Tibial artery (tissue), 4 donors: Measurements from ENCODE around the gene GAB2.

Experiments used
- DNase-seq, 2 donors: peaks; one replicate each; pipeline ENCODE4 v3.0.0-alpha.2; 2019
- H3K27ac ChIP-seq, 2 donors: fragments of 200-600 bp; sonication (generic) in 1 of 2; 1 replicate in 1 of 2; 2 replicates in 1 of 2; pipeline ENCODE4 v1.5.1; 2018 to 2019; ENCODE audit warnings: mild to moderate bottlenecking in 1 of 2
- H3K27me3 ChIP-seq, 2 donors: fragments of 200-600 bp; sonication (generic) in 1 of 2; one replicate each; pipeline versions ENCODE4 v1.5.1 to v1.6.0; 2016 to 2019
- H3K36me3 ChIP-seq, 3 donors: fragments of 200-600 bp; sonication (generic) in 2 of 3; one replicate each; pipeline ENCODE4 v1.5.1; 2016 to 2019; ENCODE audit warnings: mild to moderate bottlenecking in 2 of 3
- H3K4me1 ChIP-seq, 4 donors: fragments of 200-600 bp; sonication (generic) in 2 of 4; 1 replicate in 3 of 4; 2 replicates in 1 of 4; pipeline ENCODE4 v1.5.1; 2016 to 2019
- H3K4me3 ChIP-seq, 2 donors: fragments of 200-600 bp; sonication (generic) in 1 of 2; 1 replicate in 1 of 2; 2 replicates in 1 of 2; pipeline ENCODE4 v1.5.1; 2018 to 2019; ENCODE audit warnings: mild to moderate bottlenecking in 2 of 2
- H3K9me3 ChIP-seq, 3 donors: fragments of 200-600 bp; sonication (generic) in 1 of 3; one replicate each; pipeline ENCODE4 v1.5.1; 2016 to 2019
- intact Hi-C: fragments of 100-400 bp; cut with DNase I; formaldehyde crosslinking; loops from one replicate; pipeline ENCODE4 v1.15.0; 2023; ENCODE audit warnings: low total_unique reads
- TF ChIP-seq, protein P1 (sequence below), 2 experiments: fragments of 200-600 bp in 1 of 2; fragments of 450-650 bp in 1 of 2; IDR thresholded peaks; one replicate each; pipeline ENCODE4 v1.5.1; 2017 to 2019; ENCODE audit warnings: antibody characterized with exemption in 2 of 2, mild to moderate bottlenecking in 1 of 2, moderate library complexity in 1 of 2

GAB2 gene

DNA sequence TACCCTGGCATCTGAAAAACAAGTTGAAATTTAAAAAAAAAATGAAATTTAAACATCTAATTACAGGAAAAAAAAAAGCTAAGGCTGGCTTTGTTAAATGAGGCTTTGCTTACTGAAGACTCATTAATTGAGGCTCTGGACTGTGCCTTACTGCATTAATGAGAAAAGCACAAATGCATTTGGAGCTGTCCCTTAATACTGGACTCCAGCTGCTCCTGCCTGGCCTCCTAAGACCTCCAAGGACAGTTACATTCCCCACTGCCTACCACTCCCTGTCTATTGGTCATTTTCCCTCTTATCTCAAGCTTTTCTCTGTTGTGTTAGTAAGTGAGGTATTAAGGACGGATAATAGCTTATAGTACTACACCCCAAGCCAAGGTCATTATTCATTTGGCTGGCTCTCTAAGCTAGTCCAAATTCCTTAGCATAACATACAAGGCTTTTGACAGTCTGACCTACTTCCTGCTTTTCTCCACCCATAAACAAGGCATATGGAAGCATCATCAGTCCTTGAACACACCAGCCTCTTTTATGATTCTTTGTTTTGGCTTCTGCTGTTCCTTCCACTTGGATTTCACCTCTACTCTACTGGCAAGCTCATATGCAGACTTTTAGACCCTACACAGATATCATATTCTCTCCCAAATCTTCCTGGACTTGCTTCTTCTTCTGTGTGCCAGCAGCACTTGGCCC, 166.4 kb downstream of the GAB2 start:
- no peak for DNase-seq

DNA sequence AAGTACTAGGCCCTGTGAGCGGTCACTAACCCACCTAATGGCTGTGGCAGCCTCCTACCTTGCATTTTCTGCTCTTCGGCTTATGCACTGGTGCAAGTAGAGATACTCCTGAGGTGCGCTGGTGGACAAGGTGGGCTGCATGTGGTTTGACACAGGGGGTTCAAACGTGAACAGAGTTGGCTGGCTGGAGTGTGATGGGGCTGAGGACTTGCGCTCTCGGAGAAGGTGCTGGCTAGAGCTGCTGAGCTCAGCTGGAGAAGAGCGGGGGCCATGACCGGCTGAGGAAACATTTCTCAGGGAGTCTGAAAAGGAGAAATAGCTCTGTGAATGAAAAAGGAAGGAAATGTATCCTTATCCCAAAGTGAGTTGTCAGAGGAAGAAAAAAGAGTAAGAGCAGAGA, 167.5 kb downstream of the GAB2 start:
- no peak for DNase-seq
- Histone ChIP-seq H3K36me3 (peaks cover 20 to 31% (median 22%) of the 10 kb centered on the region in 3 donors), H3K4me1 (peaks cover 0 to 31% (median 9%) of the 10 kb centered on the region in 4 donors), H3K27ac (no peak overlapping the region), H3K27me3 (no peaks in the 10 kb centered on the region), H3K9me3 (no peaks in the 10 kb centered on the region), H3K4me3 (no peak overlapping the region)
- intact Hi-C loops, result loop anchor here (5.0 kb wide), 1 partner anchor 152 kb away; no protein-coding TSS in a partner anchor
- TF ChIP-seq, protein P1, sequence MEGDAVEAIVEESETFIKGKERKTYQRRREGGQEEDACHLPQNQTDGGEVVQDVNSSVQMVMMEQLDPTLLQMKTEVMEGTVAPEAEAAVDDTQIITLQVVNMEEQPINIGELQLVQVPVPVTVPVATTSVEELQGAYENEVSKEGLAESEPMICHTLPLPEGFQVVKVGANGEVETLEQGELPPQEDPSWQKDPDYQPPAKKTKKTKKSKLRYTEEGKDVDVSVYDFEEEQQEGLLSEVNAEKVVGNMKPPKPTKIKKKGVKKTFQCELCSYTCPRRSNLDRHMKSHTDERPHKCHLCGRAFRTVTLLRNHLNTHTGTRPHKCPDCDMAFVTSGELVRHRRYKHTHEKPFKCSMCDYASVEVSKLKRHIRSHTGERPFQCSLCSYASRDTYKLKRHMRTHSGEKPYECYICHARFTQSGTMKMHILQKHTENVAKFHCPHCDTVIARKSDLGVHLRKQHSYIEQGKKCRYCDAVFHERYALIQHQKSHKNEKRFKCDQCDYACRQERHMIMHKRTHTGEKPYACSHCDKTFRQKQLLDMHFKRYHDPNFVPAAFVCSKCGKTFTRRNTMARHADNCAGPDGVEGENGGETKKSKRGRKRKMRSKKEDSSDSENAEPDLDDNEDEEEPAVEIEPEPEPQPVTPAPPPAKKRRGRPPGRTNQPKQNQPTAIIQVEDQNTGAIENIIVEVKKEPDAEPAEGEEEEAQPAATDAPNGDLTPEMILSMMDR (IDR thresholded peaks at IDR 0.05), result no peak

More for the DNA sequence above, 166.4 kb downstream of the GAB2 start:
- H3K4me3 ChIP-seq, result no peak overlapping the region
- intact Hi-C loops, result loop anchor here (5.0 kb wide), 1 partner anchor 151 kb away; no protein-coding TSS in a partner anchor
- H3K36me3 ChIP-seq, result peaks cover 14 to 27% (median 18%) of the 10 kb centered on the region in 3 donors
- H3K27me3 ChIP-seq, result no peaks in the 10 kb centered on the region
- H3K4me1 ChIP-seq, result peaks cover 0 to 40% (median 10%) of the 10 kb centered on the region in 4 donors
- TF ChIP-seq, protein P1 (IDR thresholded peaks at IDR 0.05), result no peak
- peak overlapping the region; percentile 5 to 50 for H3K27ac ChIP-seq
- H3K9me3 ChIP-seq, result no peaks in the 10 kb centered on the region

DNA sequence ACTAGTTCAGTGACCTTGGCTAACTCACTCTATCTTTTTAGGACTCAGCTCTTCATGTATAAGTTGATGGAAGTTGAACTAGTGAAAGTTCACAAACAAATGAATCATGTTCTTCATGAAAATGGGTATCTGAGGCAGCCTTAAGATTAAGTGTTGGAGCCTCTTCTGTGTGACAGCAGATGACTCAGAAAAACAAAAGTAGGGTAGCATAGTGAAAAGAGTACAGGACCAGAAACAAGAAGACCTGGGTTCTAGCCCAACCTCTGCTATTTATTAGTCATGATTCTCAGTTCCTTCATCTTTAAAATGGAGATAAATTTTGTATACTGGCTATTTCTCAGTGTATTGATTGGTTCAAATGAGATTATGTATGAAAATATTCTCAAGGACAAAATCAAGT, 168.7 kb downstream of the GAB2 start:
- Histone ChIP-seq H3K4me1 (peaks cover 0 to 35% (median 9%) of the 10 kb centered on the region in 4 donors), H3K27me3 (no peaks in the 10 kb centered on the region), H3K36me3 (peaks cover 20 to 31% (median 22%) of the 10 kb centered on the region in 3 donors), H3K27ac (no peak overlapping the region), H3K9me3 (no peaks in the 10 kb centered on the region), H3K4me3 (no peak overlapping the region)
- no peak for DNase-seq
- TF ChIP-seq, protein P1 (IDR thresholded peaks at IDR 0.05), result no peak
- intact Hi-C loops, result no loop called here

DNA sequence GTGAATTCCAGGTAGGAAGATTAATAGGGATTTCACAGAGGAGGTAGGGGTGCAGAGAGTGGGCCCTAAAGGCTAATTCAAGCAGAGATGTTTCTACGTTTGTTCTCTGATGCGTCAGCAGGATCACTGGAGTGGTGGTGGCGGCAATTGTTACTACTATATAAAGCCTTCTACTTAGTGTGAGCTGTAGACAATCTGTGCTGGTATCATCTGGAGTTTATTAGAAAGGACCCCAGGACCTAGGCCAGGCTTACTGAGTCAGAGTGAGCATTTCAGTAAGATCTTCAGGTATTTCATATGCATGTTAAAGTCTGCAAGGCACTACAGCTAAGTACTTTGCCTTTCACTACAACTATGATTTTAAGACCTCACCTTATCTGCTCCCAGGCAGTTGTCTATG, 169.4 kb downstream of the GAB2 start:
- TF ChIP-seq, protein P1 (IDR thresholded peaks at IDR 0.05), result no peak
- intact Hi-C loops, result no loop called here
- Histone ChIP-seq H3K4me3 (no peak overlapping the region), H3K27me3 (no peaks in the 10 kb centered on the region), H3K27ac (no peak overlapping the region), H3K36me3 (peaks cover 20 to 31% (median 22%) of the 10 kb centered on the region in 3 donors), H3K9me3 (no peaks in the 10 kb centered on the region), H3K4me1 (peaks cover 0 to 42% (median 9%) of the 10 kb centered on the region in 4 donors)
- no peak for DNase-seq

DNA sequence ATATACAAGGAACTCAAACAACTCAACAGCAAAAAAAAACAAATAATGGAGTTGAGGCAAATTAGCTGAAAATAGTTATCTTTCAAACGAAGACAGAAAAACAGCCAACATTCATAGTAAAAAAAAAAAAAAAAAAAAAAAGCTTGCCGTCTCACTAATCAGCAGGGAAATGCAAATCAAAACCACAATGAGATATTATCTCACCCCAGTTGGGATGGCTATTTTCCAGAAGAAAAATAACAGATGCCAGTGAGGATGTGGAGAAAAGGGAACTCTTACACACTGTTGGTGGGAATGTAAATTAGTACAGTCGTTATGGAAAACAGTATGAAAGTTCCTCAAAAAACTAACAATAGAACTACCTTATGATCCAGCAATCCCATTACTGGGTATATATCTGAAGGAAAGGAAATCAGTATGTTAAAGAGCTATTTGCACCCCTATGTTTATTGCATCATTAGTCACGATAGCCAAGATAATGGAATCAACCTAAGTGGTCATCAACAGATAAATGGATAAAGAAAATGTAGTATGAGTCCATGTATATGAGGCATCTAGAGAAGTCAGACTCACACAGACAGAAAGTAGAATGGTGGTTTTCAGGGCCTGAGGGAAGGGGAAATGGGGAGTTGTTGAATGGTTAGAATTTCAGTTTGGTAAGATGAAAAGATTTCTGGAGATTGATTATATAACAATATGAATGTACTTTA, 172.9 kb downstream of the GAB2 start:
- peaks cover 0 to 19% (median 0%) of the 10 kb centered on the region in 4 donors for H3K4me1 ChIP-seq
- intact Hi-C loops, result no loop called here
- DNase-seq, result no peak
- H3K36me3 ChIP-seq, result peaks cover 17 to 31% (median 26%) of the 10 kb centered on the region in 3 donors
- H3K27ac ChIP-seq, result peak overlapping the region in 1 of 2 donors; percentile 51
- H3K4me3 ChIP-seq, result no peak overlapping the region
- H3K27me3 ChIP-seq, result no peaks in the 10 kb centered on the region
- H3K9me3 ChIP-seq, result peaks cover 0 to 5% (median 4%) of the 10 kb centered on the region in 3 donors
- TF ChIP-seq, protein P1 (IDR thresholded peaks at IDR 0.05), result no peak
